K562 treated with DMSO at 1 percent for 24 hours (cell line): ENCODE results near the gene TEX13C. TPM values are rescaled to one million over a fixed set of nuclear protein-coding genes. Genes with fewer than 3 reads are reported as not detected.

Experiments
- total RNA-seq: library from RNA; unstranded; fragments of 300-600 nt; gene quantifications from 2 replicates; pipeline ENCODE4 v1.2.3, GENCODE V29; 2022; ENCODE audit warnings: low read depth; ENCODE audit not compliant: insufficient read depth

Gene TEX13C
- not detected in 2 replicates for total RNA-seq

DNA sequence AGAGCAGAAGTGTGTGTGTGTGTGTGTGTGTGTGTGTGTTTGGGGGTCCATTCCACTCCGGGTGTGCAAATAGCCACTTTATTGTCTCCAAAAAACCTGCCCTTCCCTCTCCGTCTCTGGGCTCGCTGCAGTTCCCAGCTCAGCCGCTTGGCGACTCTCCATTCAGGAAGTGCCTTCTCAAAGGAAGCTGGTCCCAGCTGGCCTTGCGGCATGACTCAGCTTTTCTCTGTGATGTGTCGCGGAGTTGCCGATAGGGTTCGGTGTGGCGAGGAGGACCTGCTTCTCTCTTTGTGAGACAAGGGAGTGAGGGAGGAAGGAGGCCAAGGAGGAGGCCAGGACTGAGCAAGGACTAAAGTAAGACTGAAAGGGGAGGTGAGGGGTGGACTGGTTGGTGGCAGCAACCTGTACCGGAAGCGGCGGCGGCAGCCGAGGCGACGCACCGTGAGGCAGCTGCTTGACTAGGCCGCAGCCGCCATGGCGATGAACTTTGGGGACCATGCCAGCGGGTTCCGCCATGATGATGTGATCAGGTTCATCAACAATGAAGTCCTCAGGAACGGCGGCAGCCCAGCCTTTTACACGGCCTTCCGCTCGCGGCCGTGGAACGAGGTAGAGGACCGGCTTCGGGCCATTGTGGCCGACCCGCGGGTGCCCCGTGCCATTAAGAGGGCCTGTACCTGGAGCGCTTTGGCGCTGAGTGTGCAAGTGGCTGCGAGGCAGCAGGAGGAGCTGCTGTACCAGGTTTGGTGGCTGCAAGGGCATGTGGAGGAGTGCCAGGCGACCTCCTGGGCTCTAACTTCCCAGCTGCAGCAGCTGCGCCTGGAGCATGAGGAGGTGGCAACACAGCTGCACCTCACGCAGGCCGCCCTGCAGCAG lies at the start of gene TEX13C:
TEX13C (plus strand) TSS at position 226 of the 876 bp plus-strand sequence; CDS start at position 475, 249 bp downstream.

